Keratinocyte (primary cell): ENCODE data around the gene C1orf35. TPM values are rescaled to one million over a fixed set of nuclear protein-coding genes. Genes with fewer than 3 reads are reported as not detected.
A peak's percentile ranks its signal among the peaks of the same experiment; 100 is the strongest.

Experiments used
- DNase-seq: peaks from one replicate; pipeline ENCODE4 v3.0.0-alpha.2; 2011; ENCODE audit warnings: low read depth, missing footprints, low spot score
- FAIRE-seq: peaks from 2 replicates; lab custom pipeline; 2011; peaks lifted over from hg19 to GRCh38; lab: Jason Lieb, UNC
- H2AFZ ChIP-seq: 2 replicates; pipeline ENCODE4 v1.6.0; 2012; ENCODE audit warnings: low read length, control low read depth, inconsistent platforms; ENCODE audit not compliant: control insufficient read depth
- H3K27ac ChIP-seq: 2 replicates; pipeline ENCODE4 v1.5.1; 2011; ENCODE audit warnings: low read length; ENCODE audit not compliant: control insufficient read depth, insufficient read depth
- H3K27me3 ChIP-seq: 3 replicates; pipeline ENCODE4 v1.6.0; 2011; ENCODE audit warnings: low read length; ENCODE audit not compliant: control insufficient read depth, insufficient read depth; ENCODE audit errors: extremely low read depth
- H3K36me3 ChIP-seq, 2 experiments: 2 replicates in 1 of 2; 3 replicates in 1 of 2; pipeline ENCODE4 v1.5.1; 2011; ENCODE audit warnings: low read length in 2 of 2, mild to moderate bottlenecking in 1 of 2; ENCODE audit not compliant: control insufficient read depth in 2 of 2, insufficient read depth in 2 of 2; ENCODE audit errors: extremely low read depth in 1 of 2
- H3K4me1 ChIP-seq: 3 replicates; pipeline ENCODE4 v1.5.1; 2011; ENCODE audit warnings: low read length; ENCODE audit not compliant: control insufficient read depth, insufficient read depth; ENCODE audit errors: extremely low read depth
- H3K4me2 ChIP-seq: 3 replicates; pipeline ENCODE4 v1.6.0; 2011; ENCODE audit warnings: low read depth, low read length; ENCODE audit not compliant: control insufficient read depth, insufficient read depth; ENCODE audit errors: extremely low read depth
- H3K4me3 ChIP-seq, 3 experiments: fragments of 200-600 bp in 1 of 3; sonication (generic) in 1 of 3; 2 replicates in 2 of 3; 3 replicates in 1 of 3; pipeline ENCODE4 v1.5.1; 2011 to 2016; ENCODE audit warnings: low read length in 3 of 3, mild to moderate bottlenecking in 3 of 3, control low read depth in 2 of 3, inconsistent platforms in 1 of 3, low read depth in 1 of 3, mixed read lengths in 1 of 3, mixed run types in 1 of 3, moderate library complexity in 1 of 3; ENCODE audit not compliant: control insufficient read depth in 2 of 3, insufficient read depth in 2 of 3; ENCODE audit errors: extremely low read depth in 1 of 3
- H3K79me2 ChIP-seq: 2 replicates; pipeline ENCODE4 v1.6.0; 2012; ENCODE audit warnings: low read length; ENCODE audit not compliant: control insufficient read depth, insufficient read depth
- H3K9ac ChIP-seq: 3 replicates; pipeline ENCODE4 v1.6.0; 2011; ENCODE audit warnings: low read length; ENCODE audit not compliant: control insufficient read depth, insufficient read depth; ENCODE audit errors: extremely low read depth
- H3K9me1 ChIP-seq: 3 replicates; pipeline ENCODE4 v1.6.0; 2011; ENCODE audit warnings: low read length; ENCODE audit not compliant: control insufficient read depth, insufficient read depth; ENCODE audit errors: extremely low read depth
- H3K9me3 ChIP-seq: 2 replicates; pipeline ENCODE4 v1.5.1; 2012; ENCODE audit warnings: low read depth, low read length; ENCODE audit not compliant: control insufficient read depth
- H4K20me1 ChIP-seq: 3 replicates; pipeline ENCODE4 v1.6.0; 2011; ENCODE audit warnings: low read length; ENCODE audit not compliant: control insufficient read depth, insufficient read depth; ENCODE audit errors: extremely low read depth
- EZH2 ChIP-seq: IDR thresholded peaks from one replicate; pipeline ENCODE4 v1.6.1; 2012; ENCODE audit warnings: inconsistent platforms, mild to moderate bottlenecking, low read length, moderate library complexity
- dilution Hi-C: fragments of 300-500 bp; cut with MboI; formaldehyde crosslinking; loops from one replicate; pipeline ENCODE4 v1.7.0; 2020; ENCODE audit warnings: low sequenced_read_pairs; ENCODE audit not compliant: extremely low pct_ligation_motif_present
- polyA plus RNA-seq, 5 experiments: library from polyadenylated mRNA; depleted of rRNA in 3 of 5; stranded (reverse) in 3 of 5; stranded (forward) in 1 of 5; unstranded in 1 of 5; fragments of >200 nt; gene quantifications; 1 replicate in 1 of 5; 2 replicates in 3 of 5; 3 replicates in 1 of 5; pipeline versions ENCODE4 v1.2.1 to v1.2.3, GENCODE V29; 2011 to 2012; ENCODE audit warnings: missing spikeins in 2 of 5, low read depth in 1 of 5, low replicate concordance in 1 of 5
- TF ChIP-seq, protein P1 (sequence below), 3 experiments: IDR thresholded peaks in 1 of 3; conservative IDR thresholded peaks in 1 of 3; optimal IDR thresholded peaks in 1 of 3; 2 replicates in 2 of 3; 3 replicates in 1 of 3; pipeline versions ENCODE3 to v1.5.1; 2011; ENCODE audit warnings: low read length in 3 of 3, mild to moderate bottlenecking in 3 of 3, moderate library complexity in 2 of 3, control low read depth in 1 of 3, inconsistent platforms in 1 of 3; ENCODE audit not compliant: insufficient read depth in 2 of 3; ENCODE audit errors: extremely low read depth in 1 of 3

The C1orf35 gene
- polyA plus RNA-seq, 1 donor (not counting 4 experiments of a cell fraction or from before 2014, with no cell fraction given) = 8.2 TPM

DNA sequence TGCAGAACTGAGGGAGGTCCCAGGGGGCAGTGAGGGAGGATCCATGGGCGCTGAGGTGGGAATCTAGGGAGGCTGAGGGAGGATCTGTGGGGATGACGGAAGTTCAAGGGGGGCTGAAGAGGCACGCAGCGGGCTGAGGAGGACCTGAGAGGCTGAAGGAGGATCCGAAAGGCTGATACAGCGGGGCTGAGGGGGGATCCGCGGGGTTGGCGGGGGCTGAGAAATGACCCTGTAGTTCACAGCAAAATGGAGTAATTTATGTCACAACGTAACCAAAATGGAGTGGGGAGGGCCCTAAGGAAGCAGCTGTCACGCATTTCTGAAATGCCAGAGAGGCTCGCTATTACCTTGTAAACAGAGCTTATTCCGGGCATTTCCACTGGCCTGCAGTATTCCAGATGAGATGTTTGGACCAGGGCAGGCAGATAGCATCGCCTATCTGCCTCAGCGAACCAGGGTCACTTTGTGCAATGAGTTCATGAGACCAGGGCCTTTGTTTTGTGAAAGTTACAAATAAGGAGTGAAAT is 6.9 kb upstream of the C1orf35 start:
- dilution Hi-C loops = no loop called here
- no peak for DNase-seq
- H3K27ac ChIP-seq = peak overlapping the region; percentile 78

GRCh38 chr1:228109073-228109961 is 6.2 kb upstream of the C1orf35 start, which contains the start of gene MRPL55:
TSS of gene MRPL55 (minus strand) at chr1:228109299. CDS start at chr1:228108260, 1,039 bp downstream.
- H3K27ac ChIP-seq = peak within 1 kb of the TSS; percentile 78
- H3K9me1 ChIP-seq = no peaks in the 10 kb centered on the region
- peak; percentile 78 for DNase-seq
- no peaks in the 10 kb centered on the region for H3K9me3 ChIP-seq
- H3K4me3 ChIP-seq = peak within 1 kb of the TSS; percentile 85 to 93 (median 88)
- peak within 1 kb of the TSS; percentile 89 for H3K4me2 ChIP-seq
- peak; percentile 39 for FAIRE-seq
- H3K79me2 ChIP-seq = peaks cover 17% of the 10 kb centered on the region
- H3K27me3 ChIP-seq = no peaks in the 10 kb centered on the region
- no peaks in the 10 kb centered on the region for H4K20me1 ChIP-seq
- H2AFZ ChIP-seq = peak within 1 kb of the TSS; percentile 90
- H3K4me1 ChIP-seq = peaks cover 12% of the 10 kb centered on the region
- dilution Hi-C loops = no loop called here
- H3K9ac ChIP-seq = peak within 1 kb of the TSS; percentile 92
- TF ChIP-seq EZH2 = no peak
- TF ChIP-seq, protein P1, sequence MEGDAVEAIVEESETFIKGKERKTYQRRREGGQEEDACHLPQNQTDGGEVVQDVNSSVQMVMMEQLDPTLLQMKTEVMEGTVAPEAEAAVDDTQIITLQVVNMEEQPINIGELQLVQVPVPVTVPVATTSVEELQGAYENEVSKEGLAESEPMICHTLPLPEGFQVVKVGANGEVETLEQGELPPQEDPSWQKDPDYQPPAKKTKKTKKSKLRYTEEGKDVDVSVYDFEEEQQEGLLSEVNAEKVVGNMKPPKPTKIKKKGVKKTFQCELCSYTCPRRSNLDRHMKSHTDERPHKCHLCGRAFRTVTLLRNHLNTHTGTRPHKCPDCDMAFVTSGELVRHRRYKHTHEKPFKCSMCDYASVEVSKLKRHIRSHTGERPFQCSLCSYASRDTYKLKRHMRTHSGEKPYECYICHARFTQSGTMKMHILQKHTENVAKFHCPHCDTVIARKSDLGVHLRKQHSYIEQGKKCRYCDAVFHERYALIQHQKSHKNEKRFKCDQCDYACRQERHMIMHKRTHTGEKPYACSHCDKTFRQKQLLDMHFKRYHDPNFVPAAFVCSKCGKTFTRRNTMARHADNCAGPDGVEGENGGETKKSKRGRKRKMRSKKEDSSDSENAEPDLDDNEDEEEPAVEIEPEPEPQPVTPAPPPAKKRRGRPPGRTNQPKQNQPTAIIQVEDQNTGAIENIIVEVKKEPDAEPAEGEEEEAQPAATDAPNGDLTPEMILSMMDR (optimal IDR thresholded peaks at IDR 0.05 in 1 of 3, IDR thresholded peaks at IDR 0.05 in 1 of 3, conservative IDR thresholded peaks at IDR 0.05 in 1 of 3; ENCODE audit: extremely low read depth in 1 of 3, insufficient read depth in 2 of 3, low read length in 3 of 3) = peak in 2 of 3 experiments; percentile 15 to 30
- peaks cover 3 to 14% of the 10 kb centered on the region in 2 experiments for H3K36me3 ChIP-seq

More for the DNA sequence above, 6.9 kb upstream of the C1orf35 start:
- H3K4me2 ChIP-seq = peak overlapping the region; percentile 85
- no peak for FAIRE-seq
- peaks cover 3 to 14% of the 10 kb centered on the region in 2 experiments for H3K36me3 ChIP-seq
- TF ChIP-seq, protein P1 (optimal IDR thresholded peaks at IDR 0.05 in 1 of 3, IDR thresholded peaks at IDR 0.05 in 1 of 3, conservative IDR thresholded peaks at IDR 0.05 in 1 of 3; ENCODE audit: extremely low read depth in 1 of 3, insufficient read depth in 2 of 3, low read length in 3 of 3) = no peak
- peaks cover 12% of the 10 kb centered on the region for H3K4me1 ChIP-seq
- H3K27me3 ChIP-seq = no peaks in the 10 kb centered on the region
- H3K4me3 ChIP-seq = peak overlapping the region; percentile 85 to 93 (median 88)
- no peaks in the 10 kb centered on the region for H3K9me3 ChIP-seq
- peak overlapping the region; percentile 87 for H2AFZ ChIP-seq
- H3K79me2 ChIP-seq = peaks cover 17% of the 10 kb centered on the region
- H3K9ac ChIP-seq = peak overlapping the region; percentile 92
- H4K20me1 ChIP-seq = no peaks in the 10 kb centered on the region
- H3K9me1 ChIP-seq = no peaks in the 10 kb centered on the region
